ENCODE results near the gene ORM2.
"Not testable (repeated sequence)": the region's sequence is repeated elsewhere in the genome, so short reads cannot be mapped to it uniquely, and the experiment has no call there.

ORM2 gene

GRCh38 chr9:114329625-114330022 lies at the start of gene ORM2:
Gene ORM2, plus strand, starts transcription at chr9:114329869. Its CDS starts 36 bp downstream, at chr9:114329905.
- DNase-seq = not testable (repeated sequence)

GRCh38 chr9:114280636-114281472 lies 48.8 kb upstream of the ORM2 start:
- no peak for DNase-seq

- no peak for DNase-seq
Measured at GRCh38 chr9:114281473-114282103, 48.1 kb upstream of the ORM2 start.

- DNase-seq = no peak
Measured at GRCh38 chr9:114282104-114282485, 47.6 kb upstream of the ORM2 start.

GRCh38 chr9:114282507-114282906 lies 47.2 kb upstream of the ORM2 start:
- no peak for DNase-seq

- DNase-seq = peak in 9 of 58 donors; percentile 10 to 27 (median 18)
Measured at GRCh38 chr9:114282926-114283325, 46.7 kb upstream of the ORM2 start.

GRCh38 chr9:114283551-114284111 lies 46.0 kb upstream of the ORM2 start:
- DNase-seq = no peak

- no peak for DNase-seq
Measured at GRCh38 chr9:114284316-114285060, 45.2 kb upstream of the ORM2 start.

GRCh38 chr9:114285166-114285867 lies 44.4 kb upstream of the ORM2 start:
- no peak for DNase-seq

GRCh38 chr9:114286146-114286679 lies 43.5 kb upstream of the ORM2 start:
- DNase-seq = no peak

- DNase-seq = no peak
Measured at GRCh38 chr9:114287001-114287762, 42.5 kb upstream of the ORM2 start.

- no peak for DNase-seq
Measured at GRCh38 chr9:114287763-114288192, 41.9 kb upstream of the ORM2 start.

- no peak for DNase-seq
Measured at GRCh38 chr9:114288193-114289091, 41.2 kb upstream of the ORM2 start.

GRCh38 chr9:114289106-114289505 lies 40.6 kb upstream of the ORM2 start:
- DNase-seq = no peak

GRCh38 chr9:114289571-114290481 lies 39.8 kb upstream of the ORM2 start:
- no peak for DNase-seq

GRCh38 chr9:114290561-114290986 lies 39.1 kb upstream of the ORM2 start:
- DNase-seq = no peak

- peak in 54 of 58 donors; percentile 6 to 87 (median 44) for DNase-seq
Measured at GRCh38 chr9:114291064-114291474, 38.6 kb upstream of the ORM2 start.

Data from anterior cingulate cortex (tissue), 58 donors.